Suprapubic skin (tissue), 4 donors: Measurements from ENCODE around the gene KRTAP22-1. TPM values are rescaled to one million over a fixed set of nuclear protein-coding genes. Genes with fewer than 3 reads are reported as not detected.

Experiments
- DNase-seq, 2 donors: peaks; one replicate each; pipeline ENCODE4 v3.0.0-alpha.2; 2019; ENCODE audit warnings: low spot score in 2 of 2
- H3K27ac ChIP-seq: fragments of 200-600 bp; sonication (generic); one replicate; pipeline ENCODE4 v1.5.1; 2019
- H3K27me3 ChIP-seq: fragments of 200-600 bp; sonication (generic); one replicate; pipeline ENCODE4 v1.5.1; 2019
- H3K36me3 ChIP-seq: fragments of 200-600 bp; sonication (generic); one replicate; pipeline ENCODE4 v1.5.1; 2019
- H3K4me1 ChIP-seq: fragments of 200-600 bp; sonication (generic); one replicate; pipeline ENCODE4 v1.5.1; 2019
- H3K4me3 ChIP-seq: fragments of 200-600 bp; sonication (generic); one replicate; pipeline ENCODE4 v1.5.1; 2019; ENCODE audit warnings: mild to moderate bottlenecking
- H3K9me3 ChIP-seq: fragments of 200-600 bp; sonication (generic); one replicate; pipeline ENCODE4 v1.5.1; 2019
- EP300 ChIP-seq: sonication (generic); formaldehyde crosslinking; IDR thresholded peaks from one replicate; pipeline ENCODE4 v1.6.1; 2017; ENCODE audit warnings: antibody characterized with exemption
- POLR2A ChIP-seq, 2 donors: fragments of 450-650 bp; IDR thresholded peaks; one replicate each; pipeline ENCODE4 v1.6.1; 2017; ENCODE audit warnings: antibody characterized with exemption in 2 of 2, mild to moderate bottlenecking in 2 of 2, moderate library complexity in 2 of 2
- POLR2AphosphoS5 ChIP-seq, 3 donors: sonication (generic); formaldehyde crosslinking; IDR thresholded peaks; one replicate each; pipeline ENCODE4 v1.6.1; 2017; ENCODE audit warnings: antibody characterized with exemption in 3 of 3
- WGBS: methylation state at CpG from one replicate; pipeline ENCODE4 v1.1.5; 2018; 5-methylcytosine and 5-hydroxymethylcytosine counted together
- total RNA-seq, 4 donors: library from RNA; depleted of rRNA; stranded (reverse); fragments of >200 nt; gene quantifications; one replicate each; pipeline ENCODE4 v1.1.0, GENCODE V29; 2016
- TF ChIP-seq, protein P1 (sequence below), 2 donors: fragments of 200-600 bp in 1 of 2; fragments of 450-650 bp in 1 of 2; sonication (generic) in 1 of 2; IDR thresholded peaks; one replicate each; pipeline ENCODE4 v1.5.1; 2016 to 2019; ENCODE audit warnings: antibody characterized with exemption in 2 of 2, mild to moderate bottlenecking in 1 of 2, moderate library complexity in 1 of 2

The KRTAP22-1 gene
- total RNA-seq, 4 donors from 2014 or later: not detected

DNA sequence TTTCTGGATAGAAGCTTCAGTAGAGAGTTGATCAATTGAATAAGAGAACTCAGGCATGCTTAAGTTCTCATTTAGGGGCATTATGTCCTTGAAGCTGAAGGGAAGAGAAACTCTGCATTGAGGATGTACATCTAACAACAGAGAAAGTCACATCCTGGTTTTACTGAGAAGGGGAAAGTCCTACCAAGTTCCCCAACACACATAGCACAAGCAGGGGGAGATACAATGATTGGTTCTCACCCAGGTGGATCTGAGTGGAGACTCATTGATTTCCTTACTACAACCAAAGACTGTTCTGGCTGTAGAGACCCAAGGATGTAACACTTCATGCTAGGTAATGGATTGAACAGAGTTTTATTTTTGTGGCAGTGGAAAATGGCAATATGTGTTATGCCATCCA is 14.3 kb downstream of the KRTAP22-1 start:
- H3K27ac ChIP-seq: no peak overlapping the region
- H3K9me3 ChIP-seq: no peaks in the 10 kb centered on the region
- no peaks in the 10 kb centered on the region for H3K4me1 ChIP-seq
- H3K27me3 ChIP-seq: no peaks in the 10 kb centered on the region
- no peaks in the 10 kb centered on the region for H3K36me3 ChIP-seq
- no peak for DNase-seq
- no peak overlapping the region for H3K4me3 ChIP-seq
- TF ChIP-seq POLR2A (IDR thresholded peaks at IDR 0.05): no peak
- no peak for TF ChIP-seq EP300
- no peak for TF ChIP-seq POLR2AphosphoS5 (IDR thresholded peaks at IDR 0.05)
- TF ChIP-seq, protein P1, sequence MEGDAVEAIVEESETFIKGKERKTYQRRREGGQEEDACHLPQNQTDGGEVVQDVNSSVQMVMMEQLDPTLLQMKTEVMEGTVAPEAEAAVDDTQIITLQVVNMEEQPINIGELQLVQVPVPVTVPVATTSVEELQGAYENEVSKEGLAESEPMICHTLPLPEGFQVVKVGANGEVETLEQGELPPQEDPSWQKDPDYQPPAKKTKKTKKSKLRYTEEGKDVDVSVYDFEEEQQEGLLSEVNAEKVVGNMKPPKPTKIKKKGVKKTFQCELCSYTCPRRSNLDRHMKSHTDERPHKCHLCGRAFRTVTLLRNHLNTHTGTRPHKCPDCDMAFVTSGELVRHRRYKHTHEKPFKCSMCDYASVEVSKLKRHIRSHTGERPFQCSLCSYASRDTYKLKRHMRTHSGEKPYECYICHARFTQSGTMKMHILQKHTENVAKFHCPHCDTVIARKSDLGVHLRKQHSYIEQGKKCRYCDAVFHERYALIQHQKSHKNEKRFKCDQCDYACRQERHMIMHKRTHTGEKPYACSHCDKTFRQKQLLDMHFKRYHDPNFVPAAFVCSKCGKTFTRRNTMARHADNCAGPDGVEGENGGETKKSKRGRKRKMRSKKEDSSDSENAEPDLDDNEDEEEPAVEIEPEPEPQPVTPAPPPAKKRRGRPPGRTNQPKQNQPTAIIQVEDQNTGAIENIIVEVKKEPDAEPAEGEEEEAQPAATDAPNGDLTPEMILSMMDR (IDR thresholded peaks at IDR 0.05): no peak

- TF ChIP-seq, protein P1 (IDR thresholded peaks at IDR 0.05): no peak
- no peak for TF ChIP-seq EP300
- no peak for DNase-seq
- no peak within 1 kb of the TSS for H3K27ac ChIP-seq
- no peak within 1 kb of the TSS for H3K4me3 ChIP-seq
- no peaks in the 10 kb centered on the region for H3K27me3 ChIP-seq
- H3K36me3 ChIP-seq: no peaks in the 10 kb centered on the region
- H3K9me3 ChIP-seq: no peaks in the 10 kb centered on the region
- WGBS: 75% methylated on average over 2 of the region's 2 CpGs
- no peaks in the 10 kb centered on the region for H3K4me1 ChIP-seq
Observed at GRCh38 chr21:30616125-30616524, 15.2 kb downstream of the KRTAP22-1 start, which contains the start of gene KRTAP20-1. TSS of gene KRTAP20-1 (plus strand) at chr21:30616425. CDS start at chr21:30616455, 30 bp downstream.

DNA sequence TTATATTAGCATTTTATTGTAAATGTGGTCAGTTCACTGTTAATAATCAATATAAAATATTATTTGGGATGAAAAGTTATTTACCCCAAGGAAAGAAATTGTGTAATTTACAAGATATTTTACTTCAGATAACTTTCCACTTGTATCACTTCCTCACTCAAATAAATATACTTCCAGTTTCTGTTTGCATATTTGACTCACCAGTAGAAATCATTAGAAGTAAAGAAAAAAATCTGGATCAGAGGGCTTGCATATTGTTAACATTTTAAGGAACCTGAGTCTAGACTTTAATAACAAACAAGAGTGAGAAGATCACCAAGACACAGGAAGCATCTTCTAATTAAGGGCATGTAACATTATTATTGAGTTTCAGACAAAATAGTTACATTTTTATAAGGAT is 19.2 kb downstream of the KRTAP22-1 start:
- H3K36me3 ChIP-seq: no peaks in the 10 kb centered on the region
- DNase-seq: no peak
- H3K9me3 ChIP-seq: no peaks in the 10 kb centered on the region
- H3K4me1 ChIP-seq: no peaks in the 10 kb centered on the region
- no peak overlapping the region for H3K4me3 ChIP-seq
- no peak overlapping the region for H3K27ac ChIP-seq
- TF ChIP-seq POLR2AphosphoS5 (IDR thresholded peaks at IDR 0.05): no peak
- TF ChIP-seq POLR2A (IDR thresholded peaks at IDR 0.05): no peak
- TF ChIP-seq, protein P1 (IDR thresholded peaks at IDR 0.05): no peak
- TF ChIP-seq EP300: no peak
- H3K27me3 ChIP-seq: no peaks in the 10 kb centered on the region

GRCh38 chr21:30620522-30620921 is 19.6 kb downstream of the KRTAP22-1 start, which contains the start of gene KRTAP20-4:
TSS of gene KRTAP20-4 (plus strand) at chr21:30620627.
- no peak within 1 kb of the TSS for H3K27ac ChIP-seq
- H3K4me1 ChIP-seq: no peaks in the 10 kb centered on the region
- TF ChIP-seq, protein P1 (IDR thresholded peaks at IDR 0.05): no peak
- TF ChIP-seq POLR2A (IDR thresholded peaks at IDR 0.05): no peak
- no peak for TF ChIP-seq EP300
- TF ChIP-seq POLR2AphosphoS5 (IDR thresholded peaks at IDR 0.05): no peak
- no peaks in the 10 kb centered on the region for H3K9me3 ChIP-seq
- H3K36me3 ChIP-seq: no peaks in the 10 kb centered on the region
- no peaks in the 10 kb centered on the region for H3K27me3 ChIP-seq
- H3K4me3 ChIP-seq: no peak within 1 kb of the TSS
- no peak for DNase-seq
- 85% methylated on average over 3 of the region's 3 CpGs for WGBS

DNA sequence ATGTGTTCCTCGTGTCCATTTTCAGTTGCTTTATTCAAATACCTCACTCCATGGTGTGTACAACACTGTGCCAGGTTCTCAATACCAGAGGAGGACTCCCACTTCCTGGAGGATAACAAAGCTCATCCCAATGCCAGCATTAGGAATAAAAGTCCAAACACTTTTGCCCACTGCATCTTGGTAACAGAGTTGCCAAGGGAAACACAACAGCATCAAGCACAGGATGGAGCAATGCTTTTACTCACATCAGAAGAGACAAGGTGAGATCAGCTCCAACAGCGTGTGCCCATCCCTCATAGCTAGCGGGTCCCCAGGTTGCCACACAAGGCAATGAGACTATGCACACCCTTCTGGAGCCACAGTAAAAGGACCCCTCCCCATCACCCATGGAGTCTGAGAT is 22.5 kb downstream of the KRTAP22-1 start:
- H3K27ac ChIP-seq: no peak overlapping the region
- no peak for TF ChIP-seq EP300
- no peak for TF ChIP-seq POLR2A (IDR thresholded peaks at IDR 0.05)
- TF ChIP-seq, protein P1 (IDR thresholded peaks at IDR 0.05): no peak
- no peak for TF ChIP-seq POLR2AphosphoS5 (IDR thresholded peaks at IDR 0.05)
- no peaks in the 10 kb centered on the region for H3K36me3 ChIP-seq
- no peak overlapping the region for H3K4me3 ChIP-seq
- no peaks in the 10 kb centered on the region for H3K9me3 ChIP-seq
- H3K27me3 ChIP-seq: no peaks in the 10 kb centered on the region
- no peaks in the 10 kb centered on the region for H3K4me1 ChIP-seq
- no peak for DNase-seq
- WGBS: 91% methylated on average over 3 of the region's 3 CpGs
